ENCODE data around the gene RGS18.
"Not testable (repeated sequence)": the region's sequence is repeated elsewhere in the genome, so short reads cannot be mapped to it uniquely, and the experiment has no call there.

The RGS18 gene

DNA sequence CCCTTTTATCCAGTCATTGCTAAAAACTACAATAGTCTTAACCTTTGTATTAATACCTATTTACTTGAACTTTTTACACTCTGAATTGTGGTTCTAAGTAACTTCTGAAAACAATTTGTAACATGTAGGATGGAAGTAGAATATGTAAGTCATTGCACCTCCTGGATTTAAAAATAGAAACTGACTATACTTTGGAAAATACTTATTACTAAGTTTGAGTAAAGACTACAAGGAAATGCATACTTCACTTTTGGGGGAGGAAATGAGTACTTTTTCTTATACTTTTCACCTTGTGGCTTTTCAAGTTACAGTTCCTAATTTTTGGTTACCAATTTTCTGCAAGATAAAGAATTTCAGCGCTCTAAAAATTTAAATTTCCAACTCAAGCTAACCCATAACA, 8.7 kb downstream of the RGS18 start:
- no peak for DNase-seq (ENCODE audit: low read depth)

DNA sequence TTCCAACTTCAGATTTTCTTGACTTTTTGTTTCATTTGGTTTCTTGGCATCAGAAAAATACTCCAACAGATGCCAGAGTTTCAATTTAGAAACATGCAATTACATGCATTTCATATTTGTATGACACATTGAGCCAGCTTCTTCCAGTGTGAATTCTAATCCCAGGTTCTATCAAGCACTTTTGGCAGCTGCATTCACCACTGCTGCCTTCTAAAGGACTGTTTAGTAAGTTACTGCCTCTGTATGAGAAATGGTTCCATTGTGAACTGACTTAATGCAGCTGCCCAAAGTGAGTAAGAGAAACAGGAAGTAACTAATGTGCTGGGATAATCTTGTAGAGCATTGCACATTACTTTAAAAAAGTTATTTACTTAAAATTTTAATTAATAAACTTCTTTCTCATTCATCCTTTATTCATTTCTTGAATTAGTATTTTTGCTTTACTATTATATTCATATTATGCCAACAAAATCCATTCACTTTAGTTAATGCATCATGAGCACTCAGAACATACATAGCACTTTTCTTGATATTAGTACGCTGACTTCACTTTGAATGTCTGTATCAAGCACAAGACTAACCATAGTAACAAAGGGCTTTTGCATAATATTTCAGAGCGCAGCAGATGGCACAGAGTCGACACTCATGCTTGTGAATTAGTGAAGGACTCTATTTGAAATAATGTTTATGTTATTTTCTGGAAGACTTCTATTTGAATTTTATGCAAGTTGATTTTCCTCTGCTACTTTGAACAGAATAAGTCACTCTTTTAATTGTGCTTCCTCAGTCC, 9.8 kb downstream of the RGS18 start:
- DNase-seq (ENCODE audit: low read depth) = no peak

DNA sequence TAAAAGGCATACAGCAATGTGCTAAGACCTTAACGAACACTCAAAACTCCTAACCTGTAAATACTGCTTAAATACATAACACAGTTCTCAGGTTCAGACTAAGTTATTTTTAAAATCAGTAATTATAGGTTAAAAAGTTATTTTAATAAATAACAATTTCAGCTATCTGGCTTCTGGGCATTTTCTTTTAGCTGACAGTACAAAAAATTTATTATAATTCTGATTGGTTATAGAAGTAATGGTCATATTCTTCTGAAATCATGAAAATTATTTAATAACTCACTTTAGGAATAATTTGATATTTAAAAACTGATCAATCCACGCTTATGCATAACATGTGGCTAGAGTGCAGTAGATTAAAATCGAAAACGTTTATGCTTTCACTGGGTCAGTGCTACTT, 10.7 kb downstream of the RGS18 start:
- DNase-seq (ENCODE audit: low read depth) = no peak

DNA sequence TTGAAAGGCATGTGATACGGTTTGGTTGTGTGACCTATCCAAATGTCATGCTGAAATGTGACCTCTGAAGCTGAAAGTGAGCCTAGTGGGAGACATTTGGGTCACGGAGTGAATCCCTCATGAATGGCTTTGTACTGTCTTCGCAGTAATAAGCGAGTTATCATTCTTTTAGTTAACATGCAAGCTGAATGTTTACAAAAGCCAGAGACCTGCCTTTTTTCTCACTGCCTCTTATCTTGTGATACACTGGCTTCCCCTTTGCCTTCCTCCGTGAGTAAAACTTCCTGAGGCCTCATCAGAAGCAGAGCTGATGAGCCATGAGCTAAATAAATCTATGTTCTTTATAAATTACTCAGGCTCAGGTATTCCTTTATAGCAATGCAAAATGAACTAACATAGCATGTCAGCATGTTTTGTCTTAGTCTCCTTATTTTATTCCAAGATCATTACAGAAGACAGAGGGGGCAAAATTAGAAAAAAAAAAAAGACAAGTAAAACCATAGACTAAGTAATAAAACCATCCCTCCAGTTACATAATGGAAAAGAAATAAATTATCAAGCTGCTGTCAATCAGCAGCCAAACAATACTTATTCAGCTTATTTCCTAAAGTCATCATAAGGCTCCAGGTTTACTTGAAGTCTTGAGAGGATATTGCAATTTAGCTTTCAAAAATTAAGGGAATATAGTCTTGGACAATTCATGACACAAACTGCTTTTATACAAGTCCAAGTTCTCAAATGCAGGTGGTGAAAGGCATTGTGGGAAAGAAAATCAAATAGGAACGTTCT, 12.1 kb downstream of the RGS18 start:
- no peak for DNase-seq (ENCODE audit: low read depth)

DNA sequence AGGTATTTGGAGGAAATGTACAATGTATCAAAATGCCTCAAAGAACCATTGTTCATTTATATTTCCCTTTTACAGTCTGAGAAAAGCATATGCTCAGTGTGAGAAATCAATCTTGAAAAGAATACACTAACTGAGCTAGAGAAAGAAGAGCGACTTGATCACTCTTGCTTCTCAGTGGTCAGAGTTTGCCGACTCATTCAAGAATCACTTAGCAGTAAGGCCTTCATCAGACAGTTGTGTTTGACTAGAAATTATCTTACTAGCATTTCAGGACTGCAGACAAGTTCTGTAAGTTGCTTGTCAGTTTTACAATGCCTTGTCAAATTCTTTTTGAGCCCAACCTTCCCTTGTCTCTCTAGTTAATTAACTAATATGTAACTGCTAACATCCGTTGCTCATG, 12.9 kb downstream of the RGS18 start:
- DNase-seq (ENCODE audit: low read depth) = no peak

DNA sequence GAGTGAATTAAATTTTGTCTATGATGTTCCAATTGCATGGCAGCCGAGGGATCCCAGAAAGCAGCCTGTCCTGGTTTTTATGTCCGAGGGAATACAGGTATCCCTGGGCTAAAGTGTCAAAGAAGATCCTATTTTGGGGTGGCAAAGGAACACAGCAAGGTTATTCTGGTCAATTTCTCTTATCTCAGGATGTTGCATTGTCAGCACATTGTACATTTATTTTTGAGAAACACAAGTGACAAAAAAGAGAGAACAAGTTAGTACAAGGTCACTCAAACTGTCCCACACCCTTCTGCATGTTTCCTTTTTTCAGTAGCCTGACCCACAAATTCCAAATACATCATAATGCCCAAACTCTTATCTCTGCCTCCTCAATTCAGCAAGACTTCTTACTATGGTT, 17.7 kb downstream of the RGS18 start:
- no peak for DNase-seq (ENCODE audit: low read depth)

DNA sequence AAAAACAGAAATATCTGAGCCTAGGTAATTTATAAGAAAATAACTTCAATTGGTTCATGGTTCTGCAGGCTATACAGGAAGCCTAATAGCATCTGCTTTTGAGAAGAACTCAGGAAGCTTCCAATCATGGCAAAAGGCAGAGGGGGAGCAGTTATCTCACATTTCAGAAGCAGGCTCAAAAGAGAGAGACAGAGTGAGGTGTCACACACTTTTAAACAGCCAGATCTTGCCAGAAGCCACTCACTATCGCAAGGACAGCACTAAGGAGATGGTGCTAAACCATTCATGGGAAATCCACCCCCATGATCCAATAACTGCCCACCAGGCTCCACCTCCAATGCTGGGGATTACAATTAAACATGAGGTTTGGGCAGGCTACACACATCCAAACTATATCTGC, 25.5 kb downstream of the RGS18 start:
- DNase-seq (ENCODE audit: low read depth) = no peak

DNA sequence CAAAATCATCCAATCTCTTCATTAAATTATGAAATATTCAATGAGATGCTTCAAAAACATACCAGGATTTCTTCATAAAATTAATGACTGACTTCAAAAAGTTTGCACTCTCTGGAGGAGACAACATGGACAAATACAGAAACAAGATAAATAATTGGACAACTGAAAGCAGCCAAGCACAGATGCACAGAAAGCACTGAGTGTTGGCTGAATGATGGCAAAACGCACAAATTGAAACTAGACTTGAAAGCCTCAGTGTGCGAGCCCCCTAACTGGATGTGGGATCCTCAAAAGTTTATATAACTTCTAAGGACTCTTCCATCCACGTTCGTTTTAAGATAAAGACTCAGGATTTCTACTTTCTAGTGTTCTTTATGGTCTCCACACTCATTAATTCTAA, 27.9 kb downstream of the RGS18 start:
- no peak for DNase-seq (ENCODE audit: low read depth)

DNA sequence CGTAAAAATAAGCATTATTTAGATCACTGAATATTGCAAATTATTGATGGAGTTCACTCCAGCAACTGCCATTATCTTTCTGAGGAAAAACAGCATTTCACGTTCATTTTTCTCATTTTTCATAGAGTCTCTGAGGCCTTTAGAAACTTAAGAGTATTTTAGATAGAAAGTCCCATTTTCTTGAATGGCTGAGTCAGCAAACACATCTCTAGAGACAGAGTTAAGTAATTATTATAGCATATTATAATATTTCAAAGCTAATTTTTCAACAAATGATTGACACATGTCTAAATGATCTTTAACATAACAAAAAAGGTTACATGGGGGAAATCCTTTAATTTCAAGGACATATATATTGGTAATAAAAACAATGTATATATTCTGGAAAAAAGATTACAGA, 31.8 kb downstream of the RGS18 start:
- no peak for DNase-seq (ENCODE audit: low read depth)

DNA sequence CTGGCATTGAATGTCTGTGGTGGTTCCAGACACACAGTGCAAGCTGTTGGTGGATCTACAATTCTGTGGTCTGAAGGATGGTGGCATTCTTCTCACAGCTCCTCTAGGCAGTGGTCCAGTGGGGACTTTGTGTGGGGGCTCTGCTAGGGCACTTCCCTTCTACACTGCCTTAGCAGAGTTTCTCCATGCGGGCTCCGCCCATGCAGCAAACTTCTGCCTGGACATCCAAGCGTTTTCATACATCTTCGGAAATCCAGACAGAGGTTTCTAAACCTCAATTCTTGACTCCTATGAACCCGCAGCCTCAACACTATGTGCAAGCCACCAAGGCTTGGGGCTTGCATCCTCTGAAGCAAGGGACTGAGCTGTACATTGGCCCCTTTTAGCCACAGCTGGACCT, 43.0 kb downstream of the RGS18 start:
- no peak for DNase-seq (ENCODE audit: low read depth)

DNA sequence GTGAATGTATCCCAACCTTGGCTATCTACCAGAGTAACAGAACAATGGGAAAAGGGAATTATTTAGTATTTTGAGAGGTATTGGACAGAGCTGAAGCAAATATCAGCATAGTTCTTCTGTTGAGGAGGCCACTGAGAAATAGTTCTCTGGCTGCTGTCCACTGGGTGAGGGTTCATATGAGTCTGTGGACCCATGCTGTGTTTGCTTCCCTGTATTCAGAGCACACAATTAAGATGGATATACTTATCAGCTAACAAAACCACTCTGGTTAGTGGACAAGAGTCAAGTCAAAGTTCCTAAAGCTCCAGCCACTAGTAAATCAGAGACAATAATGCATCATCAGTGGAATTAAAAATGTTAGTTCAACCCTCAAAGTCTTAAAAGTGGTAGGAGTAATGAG, 66.1 kb downstream of the RGS18 start:
- DNase-seq (ENCODE audit: low read depth) = no peak

DNA sequence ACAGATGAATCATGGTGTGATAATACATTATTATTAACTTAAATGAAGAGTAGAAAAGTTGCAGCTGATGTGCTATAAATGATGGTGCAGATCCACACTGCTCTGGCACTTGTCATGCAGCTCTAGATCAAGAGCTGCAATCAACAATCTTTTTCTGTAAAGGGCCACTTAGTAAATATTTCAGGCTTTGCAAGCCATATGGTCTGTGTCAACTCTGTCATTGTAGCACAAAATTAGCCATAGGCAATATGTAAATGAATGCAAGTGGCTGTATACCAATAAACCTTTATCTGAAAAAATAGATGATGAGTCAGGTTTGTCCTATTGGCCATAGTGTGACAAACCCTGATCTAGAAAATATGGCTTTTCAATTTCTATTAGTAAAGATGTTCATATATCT, 66.6 kb downstream of the RGS18 start:
- no peak for DNase-seq (ENCODE audit: low read depth)

DNA sequence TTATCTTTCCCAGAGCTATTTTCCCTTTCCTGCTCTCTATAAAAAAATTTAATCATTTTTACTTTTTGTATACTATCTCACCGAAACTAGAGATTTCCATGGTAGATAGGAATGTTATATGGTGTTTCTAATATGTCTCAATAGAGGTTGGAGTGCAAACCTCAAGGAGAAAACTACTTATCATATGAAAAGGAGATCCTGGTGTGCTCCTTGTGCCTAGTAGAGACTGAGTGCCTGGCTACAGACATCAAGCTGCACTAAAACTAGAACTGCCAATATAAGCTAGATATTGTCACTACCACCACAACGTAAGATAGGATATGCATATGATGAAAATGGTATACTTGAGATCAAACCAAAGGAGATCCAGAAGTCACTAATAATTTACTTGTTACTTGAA, 67.0 kb downstream of the RGS18 start:
- DNase-seq (ENCODE audit: low read depth) = no peak

DNA sequence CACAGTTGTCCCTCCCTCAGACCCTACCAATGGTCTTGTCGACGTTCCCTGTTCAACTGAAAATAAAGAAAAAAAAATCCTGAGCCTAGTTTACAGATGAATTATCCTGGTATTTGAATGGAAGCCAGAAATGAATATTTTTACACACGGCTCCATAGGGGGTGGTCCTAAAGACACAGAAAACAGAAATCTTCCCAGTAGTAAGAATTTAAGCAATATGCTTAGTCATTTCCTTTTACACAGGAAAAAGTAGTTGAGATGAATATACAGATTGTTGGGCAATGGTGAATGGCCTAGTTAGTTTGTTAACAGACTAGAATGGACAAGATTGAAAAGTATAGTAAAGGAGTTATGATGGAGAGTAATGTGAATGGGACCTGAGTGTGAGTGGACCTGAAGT, 67.4 kb downstream of the RGS18 start:
- no peak for DNase-seq (ENCODE audit: low read depth)

DNA sequence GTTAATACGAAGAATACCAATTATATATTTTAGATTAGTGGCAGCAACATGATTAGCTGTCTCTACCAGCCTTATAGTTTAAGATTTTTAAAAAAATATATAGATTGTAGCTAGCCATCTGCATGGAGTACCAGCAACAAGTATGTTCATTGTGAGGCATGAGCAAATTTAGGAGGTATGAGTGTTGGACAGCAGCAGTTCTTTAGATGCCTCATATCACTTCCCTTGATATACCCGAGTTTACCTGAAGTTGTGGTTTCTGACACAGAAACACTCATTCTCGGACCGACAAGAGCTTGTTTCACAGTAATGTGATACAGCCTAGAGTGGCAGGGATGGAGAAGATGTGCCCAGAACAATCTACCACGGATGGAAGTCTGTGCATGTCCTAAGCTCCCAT, 69.1 kb downstream of the RGS18 start:
- DNase-seq (ENCODE audit: low read depth) = no peak

DNA sequence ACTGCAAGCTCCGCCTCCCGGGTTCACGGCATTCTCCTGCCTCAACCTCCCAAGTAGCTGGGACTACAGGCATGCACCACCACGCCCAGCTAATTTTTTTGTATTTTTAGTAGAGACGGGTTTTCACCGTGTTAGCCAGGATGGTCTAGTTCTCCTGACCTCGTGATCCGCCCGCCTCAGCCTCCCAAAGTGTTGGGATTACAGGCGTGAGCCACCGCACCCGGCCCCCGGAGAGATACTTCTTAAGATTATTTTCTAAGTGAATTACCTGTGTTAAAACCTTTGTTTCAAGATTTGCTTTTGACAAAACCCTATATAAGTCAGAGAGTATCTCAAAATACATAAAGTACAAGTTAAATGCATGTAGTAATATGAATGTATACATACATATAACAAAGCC, 69.7 kb downstream of the RGS18 start:
- DNase-seq (ENCODE audit: low read depth) = not testable (repeated sequence)

DNA sequence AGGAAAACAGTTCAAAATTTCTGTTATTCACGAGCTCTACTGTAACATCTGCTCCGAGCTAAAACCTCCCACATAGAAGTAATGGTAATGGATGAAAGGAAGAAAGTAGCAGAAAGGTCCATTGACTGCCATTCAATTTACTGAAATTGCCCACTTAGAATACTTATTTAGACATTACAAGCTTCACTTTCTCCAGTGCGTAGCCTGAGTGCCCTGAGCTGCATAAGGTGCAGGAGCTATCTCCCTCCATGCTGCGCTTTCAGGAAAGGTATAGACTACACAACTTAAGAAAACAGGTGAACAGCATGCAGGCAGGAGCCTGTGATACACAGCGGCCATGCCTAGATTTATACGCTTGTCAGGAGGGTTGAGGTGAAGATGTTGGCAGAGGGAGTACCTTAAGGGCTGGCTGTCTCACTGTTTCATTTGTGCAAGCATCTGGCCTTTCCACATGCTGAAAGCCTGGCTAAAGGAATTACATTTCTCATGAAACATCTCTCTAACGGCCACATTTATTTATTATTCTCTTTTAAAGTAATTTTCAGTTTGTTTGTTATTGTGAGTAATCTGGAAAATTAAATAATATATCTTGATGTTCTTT, 74.7 kb downstream of the RGS18 start:
- DNase-seq (ENCODE audit: low read depth) = no peak

DNA sequence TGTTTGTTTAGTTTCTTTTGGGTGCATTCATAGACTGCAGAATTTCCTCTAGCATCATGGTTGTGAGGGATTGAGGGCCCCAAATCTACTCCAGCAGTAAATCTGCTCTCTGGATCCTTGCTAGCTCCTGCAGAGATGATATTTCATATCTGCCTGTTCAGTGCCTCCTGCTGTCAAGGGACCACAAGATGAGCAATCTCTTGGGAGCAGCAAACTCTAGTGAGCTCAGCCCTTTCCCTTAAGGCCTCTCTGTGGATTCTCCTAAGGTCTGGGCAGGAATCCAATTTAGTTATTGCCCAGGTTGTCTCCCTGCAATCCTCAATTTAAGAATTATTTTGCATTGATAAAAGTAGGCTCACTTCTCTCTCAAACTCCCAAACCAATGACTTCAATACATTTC, 76.9 kb downstream of the RGS18 start:
- no peak for DNase-seq (ENCODE audit: low read depth)

Measured in stimulated activated CD8-positive, alpha-beta memory T cell treated with anti-CD3 and anti-CD28 coated beads, Interleukin-4, amount 100 ng/mL, for 24 hours (primary cell).